ENCODE results near the gene ANKRD28. TPM values are rescaled to one million over a fixed set of nuclear protein-coding genes. Genes with fewer than 3 reads are reported as not detected.

The ANKRD28 gene
- total RNA-seq, 4 donors from 2014 or later, result 97.1 to 121 (median 105) TPM

GRCh38 chr3:15683253-15683652 is 114.5 kb downstream of the ANKRD28 start:
- Histone ChIP-seq H3K27me3 (no peaks in the 10 kb centered on the region), H3K9me3 (no peaks in the 10 kb centered on the region), H3K27ac (peak overlapping the region; percentile 12 to 75 (median 60)), H3K4me1 (peaks cover 12 to 17% of the 10 kb centered on the region in 2 donors), H3K4me3 (no peak overlapping the region), H3K36me3 (peaks cover 0 to 45% of the 10 kb centered on the region in 2 donors)
- in situ Hi-C loops (cut with MboI; ENCODE audit: low sequenced_read_pairs in 4 of 4), result no loop called here
- no peak for ATAC-seq
- no peak for DNase-seq
- intact Hi-C loops (cut with DNase I; ENCODE audit: low total_unique reads), result no loop called here
- no peak for TF ChIP-seq CTCF (IDR thresholded peaks at IDR 0.05 in 4 of 5, conservative IDR thresholded peaks at IDR 0.05 in 1 of 5)
- TF ChIP-seq POLR2A (IDR thresholded peaks at IDR 0.05), result no peak

GRCh38 chr3:15682561-15683185 is 115.1 kb downstream of the ANKRD28 start:
- H3K27ac ChIP-seq, result peak overlapping the region; percentile 12 to 75 (median 60)

GRCh38 chr3:15681668-15682067 is 116.1 kb downstream of the ANKRD28 start:
- ATAC-seq (no peak), DNase-seq (no peak)
- peaks cover 0 to 51% of the 10 kb centered on the region in 2 donors for H3K36me3 ChIP-seq
- no peaks in the 10 kb centered on the region for H3K27me3 ChIP-seq
- H3K27ac ChIP-seq, result peak overlapping the region in 3 of 4 donors; percentile 59 to 75 (median 62)
- in situ Hi-C loops (cut with MboI; ENCODE audit: low sequenced_read_pairs in 4 of 4), result no loop called here
- no peak for TF ChIP-seq CTCF (IDR thresholded peaks at IDR 0.05 in 4 of 5, conservative IDR thresholded peaks at IDR 0.05 in 1 of 5)
- TF ChIP-seq POLR2A (IDR thresholded peaks at IDR 0.05), result no peak
- intact Hi-C loops (cut with DNase I; ENCODE audit: low total_unique reads), result no loop called here
- H3K9me3 ChIP-seq, result no peaks in the 10 kb centered on the region
- no peak overlapping the region for H3K4me3 ChIP-seq
- H3K4me1 ChIP-seq, result peaks cover 12 to 17% of the 10 kb centered on the region in 2 donors

More at GRCh38 chr3:15682561-15683185, 115.1 kb downstream of the ANKRD28 start:
- intact Hi-C loops (cut with DNase I; ENCODE audit: low total_unique reads), result no loop called here
- no peaks in the 10 kb centered on the region for H3K9me3 ChIP-seq
- ATAC-seq (peak; percentile 86 to 89), DNase-seq (no peak)
- no peak overlapping the region for H3K4me3 ChIP-seq
- TF ChIP-seq CTCF (IDR thresholded peaks at IDR 0.05 in 4 of 5, conservative IDR thresholded peaks at IDR 0.05 in 1 of 5), result no peak
- no peak for TF ChIP-seq POLR2A (IDR thresholded peaks at IDR 0.05)
- H3K4me1 ChIP-seq, result peaks cover 12 to 17% of the 10 kb centered on the region in 2 donors
- H3K27me3 ChIP-seq, result no peaks in the 10 kb centered on the region
- peaks cover 0 to 45% of the 10 kb centered on the region in 2 donors for H3K36me3 ChIP-seq
- in situ Hi-C loops (cut with MboI; ENCODE audit: low sequenced_read_pairs in 4 of 4), result no loop called here

GRCh38 chr3:15679306-15679705 is 118.5 kb downstream of the ANKRD28 start:
- no peaks in the 10 kb centered on the region for H3K27me3 ChIP-seq
- peaks cover 12 to 17% of the 10 kb centered on the region in 2 donors for H3K4me1 ChIP-seq
- H3K4me3 ChIP-seq, result no peak overlapping the region
- DNase-seq (no peak), ATAC-seq (no peak)
- in situ Hi-C loops (cut with MboI; ENCODE audit: low sequenced_read_pairs in 4 of 4) (no loop called here), intact Hi-C loops (cut with DNase I; ENCODE audit: low total_unique reads) (no loop called here)
- H3K36me3 ChIP-seq, result peaks cover 0 to 54% of the 10 kb centered on the region in 2 donors
- no peaks in the 10 kb centered on the region for H3K9me3 ChIP-seq
- peak overlapping the region in 2 of 4 donors; percentile 4 to 34 for H3K27ac ChIP-seq
- TF ChIP-seq CTCF (IDR thresholded peaks at IDR 0.05 in 4 of 5, conservative IDR thresholded peaks at IDR 0.05 in 1 of 5) (no peak), POLR2A (IDR thresholded peaks at IDR 0.05) (no peak)

Measured in gastrocnemius medialis (tissue), 4 donors.